ENCODE measurements around the gene UBASH3A. TPM values are rescaled to one million over a fixed set of nuclear protein-coding genes. Genes with fewer than 3 reads are reported as not detected.

Gene UBASH3A
- polyA plus RNA-seq, 1 of the 3 experiments (the other 2 are of a cell fraction) = not detected

GRCh38 chr21:42489006-42489563 is 85.4 kb downstream of the UBASH3A start:
- POLR2A ChIA-PET = no interaction called here
- no peak overlapping the region for H3K4me3 ChIP-seq (ENCODE audit: low read depth in 2 of 2, low read length in 1 of 2)
- H2AFZ ChIP-seq (ENCODE audit: low read depth) = no peak overlapping the region

GRCh38 chr21:42489991-42490390 is 86.3 kb downstream of the UBASH3A start:
- Histone ChIP-seq H3K9me3 (no peaks in the 10 kb centered on the region), H4K20me1 (ENCODE audit: insufficient read depth) (no peaks in the 10 kb centered on the region), H3K4me3 (ENCODE audit: low read depth in 2 of 2, low read length in 1 of 2) (no peak overlapping the region), H3K9me2 (no peaks in the 10 kb centered on the region), H3K4me2 (no peak overlapping the region), H3K36me3 (replicated peaks in 1 of 2; ENCODE audit: control insufficient read depth in 1 of 2, insufficient read depth in 2 of 2, low read length in 1 of 2) (no peaks in the 10 kb centered on the region), H2AFZ (ENCODE audit: low read depth) (no peak overlapping the region), H3K27ac (ENCODE audit: low read depth in 2 of 2, low read length in 1 of 2) (no peak overlapping the region), H3K79me2 (ENCODE audit: insufficient read depth) (no peaks in the 10 kb centered on the region), H3F3A (replicated peaks; ENCODE audit: insufficient read depth) (no peaks in the 10 kb centered on the region), H3K4me1 (ENCODE audit: control insufficient read depth in 1 of 2, insufficient read depth in 2 of 2, low read depth in 1 of 2, low read length in 1 of 2) (peaks cover 0 to 5% of the 10 kb centered on the region in 2 experiments; a peak in 2 of 4 replicates), H3K9ac (no peak overlapping the region), H3K27me3 (ENCODE audit: insufficient read depth) (no peaks in the 10 kb centered on the region; the same call in 1 of the 2 replicates)
- WGBS (ENCODE audit: low lambda C conversion rate) = 10% methylated on average over 4 of the region's 4 CpGs
- TF ChIP-seq GABPA (IDR thresholded peaks at IDR 0.05; ENCODE audit: low read depth) (no peak), USF2 (IDR thresholded peaks at IDR 0.05; ENCODE audit: borderline replicate concordance, low read depth, low read length) (no peak), MEF2A (IDR thresholded peaks at IDR 0.05; ENCODE audit: borderline replicate concordance, low read depth) (no peak), RXRA (IDR thresholded peaks at IDR 0.05; ENCODE audit: borderline replicate concordance, low read depth) (no peak), CTCF (IDR thresholded peaks at IDR 0.05) (no peak), SIN3A (IDR thresholded peaks at IDR 0.05; ENCODE audit: borderline replicate concordance, low read depth, low read length) (no peak), EZH2phosphoT487 (IDR thresholded peaks at IDR 0.05; ENCODE audit: borderline replicate concordance, low read depth) (no peak), SMC3 (IDR thresholded peaks at IDR 0.05; ENCODE audit: low read depth, low read length) (no peak), PBX3 (IDR thresholded peaks at IDR 0.05) (no peak)
- no peak for DNase-seq
- ChIA-PET CTCF (no interaction called here), POLR2A (no interaction called here)

More at GRCh38 chr21:42489006-42489563, 85.4 kb downstream of the UBASH3A start:
- no peaks in the 10 kb centered on the region for H3F3A ChIP-seq (replicated peaks; ENCODE audit: insufficient read depth)
- H4K20me1 ChIP-seq (ENCODE audit: insufficient read depth) = no peaks in the 10 kb centered on the region
- no peaks in the 10 kb centered on the region; the same call in 1 of the 2 replicates for H3K27me3 ChIP-seq (ENCODE audit: insufficient read depth)
- CTCF ChIA-PET = no interaction called here
- no peaks in the 10 kb centered on the region for H3K36me3 ChIP-seq (replicated peaks in 1 of 2; ENCODE audit: control insufficient read depth in 1 of 2, insufficient read depth in 2 of 2, low read length in 1 of 2)
- peaks cover 0 to 5% of the 10 kb centered on the region in 2 experiments; a peak in 2 of 4 replicates for H3K4me1 ChIP-seq (ENCODE audit: control insufficient read depth in 1 of 2, insufficient read depth in 2 of 2, low read depth in 1 of 2, low read length in 1 of 2)
- no peak for TF ChIP-seq EP300 (IDR thresholded peaks at IDR 0.05; ENCODE audit: borderline replicate concordance in 1 of 2, low read depth in 1 of 2, low read length in 1 of 2)
- TF ChIP-seq MXI1 (IDR thresholded peaks at IDR 0.05; ENCODE audit: low read depth, low read length) = no peak
- no peak for TF ChIP-seq GABPA (IDR thresholded peaks at IDR 0.05; ENCODE audit: low read depth)
- no peak for TF ChIP-seq USF1 (IDR thresholded peaks at IDR 0.05; ENCODE audit: borderline replicate concordance, low read depth)
- TF ChIP-seq GATA2 (CRISPR knock-in tag; IDR thresholded peaks at IDR 0.05) = no peak
- TF ChIP-seq RFX5 (IDR thresholded peaks at IDR 0.05; ENCODE audit: low read length) = no peak
- no peak for TF ChIP-seq TCF12 (IDR thresholded peaks at IDR 0.05)
- TF ChIP-seq POLR2AphosphoS5 (IDR thresholded peaks at IDR 0.05; ENCODE audit: low read depth, low read length) = no peak
- no peak for TF ChIP-seq CHD2 (IDR thresholded peaks at IDR 0.05; ENCODE audit: low read length, partially characterized antibody)
- no peak for TF ChIP-seq ZBTB33 (IDR thresholded peaks at IDR 0.05; ENCODE audit: borderline replicate concordance, low read depth)
- TF ChIP-seq TAF1 (IDR thresholded peaks at IDR 0.05; ENCODE audit: borderline replicate concordance, low read depth, low read length) = no peak
- TF ChIP-seq NFIC (IDR thresholded peaks at IDR 0.05; ENCODE audit: borderline replicate concordance) = no peak
- TF ChIP-seq NRF1 (IDR thresholded peaks at IDR 0.05; ENCODE audit: low read depth, low read length) = no peak
- TF ChIP-seq ELF1 (IDR thresholded peaks at IDR 0.05) = no peak
- no peak for TF ChIP-seq EZH2phosphoT487 (IDR thresholded peaks at IDR 0.05; ENCODE audit: borderline replicate concordance, low read depth)
- TF ChIP-seq JUND (IDR thresholded peaks at IDR 0.05) = no peak
- TF ChIP-seq MEF2A (IDR thresholded peaks at IDR 0.05; ENCODE audit: borderline replicate concordance, low read depth) = no peak
- TF ChIP-seq SIN3A (IDR thresholded peaks at IDR 0.05; ENCODE audit: borderline replicate concordance, low read depth, low read length) = no peak
- TF ChIP-seq RCOR1 (IDR thresholded peaks at IDR 0.05; ENCODE audit: low read length) = no peak
- H3K9me3 ChIP-seq = no peaks in the 10 kb centered on the region
- H3K9ac ChIP-seq = no peak overlapping the region
- DNase-seq = no peak
- no peaks in the 10 kb centered on the region for H3K9me2 ChIP-seq
- no peak overlapping the region for H3K4me2 ChIP-seq
- 21% methylated on average over 2 of the region's 2 CpGs for WGBS (ENCODE audit: low lambda C conversion rate)
- no peaks in the 10 kb centered on the region for H3K79me2 ChIP-seq (ENCODE audit: insufficient read depth)
- no peak overlapping the region for H3K27ac ChIP-seq (ENCODE audit: low read depth in 2 of 2, low read length in 1 of 2)
